RWPE1 (cell line): Measurements from ENCODE around the gene CNTNAP2.

ENCODE experiments used
- CTCF ChIA-PET: fragments of 350-600 bp; sonication (Branson Sonifier 250); formaldehyde crosslinking; extraction: SDS; loops from one replicate; lab custom pipeline; 2021; lab: Yijun Ruan, JAX
- POLR2A ChIA-PET: fragments of 400-600 bp; formaldehyde crosslinking; extraction: SDS; loops from one replicate; lab custom pipeline; 2020; ENCODE audit warnings: antibody characterized with exemption; ENCODE audit not compliant: low non-redundant PET; lab: Yijun Ruan, JAX
- DNase-seq: peaks from one replicate; pipeline ENCODE4 v3.0.0; 2012; ENCODE audit warnings: low spot score
- H3K27ac ChIP-seq: fragments of 450-650 bp; 2 replicates; pipeline ENCODE4 v1.5.1; 2017
- CTCF ChIP-seq: fragments of 450-650 bp; conservative IDR thresholded peaks from 2 replicates; pipeline ENCODE4 v1.5.1; 2017; ENCODE audit warnings: low read depth, mild to moderate bottlenecking

The CNTNAP2 gene

GRCh38 chr7:147516391-147516790 is 1399.8 kb downstream of the CNTNAP2 start:
- no peak overlapping the region for H3K27ac ChIP-seq
- DNase-seq, result no peak
- TF ChIP-seq CTCF, result no peak
- CTCF ChIA-PET, result no interaction called here
- POLR2A ChIA-PET, result no interaction called here

- H3K27ac ChIP-seq, result no peak overlapping the region
- no peak for DNase-seq
- TF ChIP-seq CTCF, result no peak
- ChIA-PET CTCF (no interaction called here), POLR2A (no interaction called here)
These were observed 1402.5 kb downstream of the CNTNAP2 start for GRCh38 chr7:147519062-147519461.

GRCh38 chr7:147523056-147523455 is 1406.5 kb downstream of the CNTNAP2 start:
- TF ChIP-seq CTCF, result no peak
- no peak for DNase-seq
- H3K27ac ChIP-seq, result no peak overlapping the region
- ChIA-PET CTCF (no interaction called here), POLR2A (no interaction called here)

GRCh38 chr7:147524726-147525250 is 1408.2 kb downstream of the CNTNAP2 start:
- ChIA-PET POLR2A (no interaction called here), CTCF (no interaction called here)
- H3K27ac ChIP-seq, result no peak overlapping the region

GRCh38 chr7:147525325-147525724 is 1408.7 kb downstream of the CNTNAP2 start:
- POLR2A ChIA-PET, result no interaction called here
- CTCF ChIA-PET, result no interaction called here
- H3K27ac ChIP-seq, result no peak overlapping the region
- TF ChIP-seq CTCF, result no peak
- DNase-seq, result no peak

More at GRCh38 chr7:147524726-147525250, 1408.2 kb downstream of the CNTNAP2 start:
- DNase-seq, result no peak
- no peak for TF ChIP-seq CTCF

- no peak overlapping the region for H3K27ac ChIP-seq
- TF ChIP-seq CTCF, result no peak
- CTCF ChIA-PET, result no interaction called here
- DNase-seq, result no peak
- POLR2A ChIA-PET, result no interaction called here
These were observed 1419.1 kb downstream of the CNTNAP2 start for GRCh38 chr7:147535701-147536111.

- ChIA-PET CTCF (no interaction called here), POLR2A (no interaction called here)
- H3K27ac ChIP-seq, result no peak overlapping the region
- no peak for TF ChIP-seq CTCF
- no peak for DNase-seq
These were observed 1423.1 kb downstream of the CNTNAP2 start for GRCh38 chr7:147539685-147540084.
